Stimulated activated CD4-positive, alpha-beta T cell treated with anti-CD3 and anti-CD28 coated beads, Interleukin-15, amount 100 ng/mL, for 24 hours (primary cell): ENCODE data around the gene TTC32.

Experiments
- DNase-seq: peaks from one replicate; pipeline ENCODE4 v3.0.0-alpha.2; 2020

The TTC32 gene

GRCh38 chr2:19848029-19848750 lies 53.6 kb downstream of the TTC32 start:
- no peak for DNase-seq

- DNase-seq = no peak
Observed at GRCh38 chr2:19847486-19847885, 54.3 kb downstream of the TTC32 start.
